GM10847 (cell line): ENCODE measurements around the gene ZBTB7C.

Source experiments
- POLR2A ChIP-seq: IDR thresholded peaks from 2 replicates; pipeline ENCODE4 v1.6.1; 2011; ENCODE audit not compliant: insufficient read length; ENCODE audit errors: extremely low read depth

ZBTB7C gene

GRCh38 chr18:48011926-48012465 lies 397.2 kb downstream of the ZBTB7C start:
- no peak for TF ChIP-seq POLR2A

DNA sequence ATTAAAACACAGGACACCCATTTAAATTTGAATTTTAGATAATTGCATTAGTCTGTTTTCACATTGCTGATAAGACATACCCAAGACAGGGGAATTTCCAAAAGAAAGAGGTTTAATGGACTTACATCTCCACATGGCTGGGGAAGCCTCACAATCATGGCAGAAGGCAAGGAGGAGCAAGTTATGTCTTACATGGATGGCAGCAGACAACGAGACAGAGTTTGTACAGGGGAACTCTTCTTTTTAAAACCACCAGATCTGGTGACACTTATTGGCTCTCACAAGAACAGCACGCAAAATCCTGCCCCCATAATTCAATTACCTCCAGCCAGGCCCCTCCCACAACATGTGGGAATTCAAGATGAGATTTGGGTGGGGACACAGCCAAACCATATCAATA lies 398.9 kb downstream of the ZBTB7C start:
- no peak for TF ChIP-seq POLR2A

- no peak for TF ChIP-seq POLR2A
Measured at GRCh38 chr18:48009116-48009745, 400.0 kb downstream of the ZBTB7C start.

DNA sequence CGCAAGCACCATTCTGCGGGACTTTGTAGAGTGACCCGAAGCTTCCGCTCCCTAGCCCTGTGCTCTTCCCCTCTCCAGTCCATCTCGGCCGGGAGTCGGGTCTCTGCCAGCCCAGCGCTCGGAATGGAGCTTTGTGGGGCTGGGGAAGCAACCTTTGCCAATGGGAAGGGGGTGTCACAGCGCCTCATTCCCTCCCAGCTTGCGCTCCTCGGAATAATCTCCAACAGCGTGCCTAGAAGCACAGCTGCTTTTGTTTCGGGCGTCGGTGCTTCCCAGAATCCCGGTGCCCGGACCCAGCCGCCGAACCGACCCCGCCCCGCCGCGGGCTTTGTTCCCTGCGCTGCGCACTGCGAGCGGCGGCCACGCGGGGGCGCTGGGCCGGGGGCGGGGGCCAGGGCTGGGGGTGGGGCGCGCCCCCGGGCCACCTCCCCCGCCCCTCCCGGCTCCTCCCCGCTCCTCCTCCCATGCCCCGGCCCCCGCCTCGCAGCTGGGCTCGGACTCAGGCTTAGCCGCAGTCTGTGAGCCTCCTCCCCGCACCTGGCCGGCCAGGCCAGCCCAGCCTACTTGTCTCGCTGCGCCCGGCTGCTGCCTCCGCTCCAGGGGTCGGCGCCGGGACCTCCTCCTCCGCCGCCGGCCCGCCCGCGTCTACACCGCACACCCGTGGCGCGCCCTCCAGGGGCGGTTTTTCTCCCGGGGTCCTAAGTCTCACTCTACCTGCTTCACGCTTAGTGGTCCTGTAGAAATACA lies 401.1 kb downstream of the ZBTB7C start:
- TF ChIP-seq POLR2A: no peak

- no peak for TF ChIP-seq POLR2A
Measured at GRCh38 chr18:48007381-48007780, 401.8 kb downstream of the ZBTB7C start.

GRCh38 chr18:48006415-48007175 lies 402.6 kb downstream of the ZBTB7C start:
- TF ChIP-seq POLR2A: no peak

GRCh38 chr18:48004577-48004976 lies 404.6 kb downstream of the ZBTB7C start:
- TF ChIP-seq POLR2A: no peak

- no peak for TF ChIP-seq POLR2A
Measured at GRCh38 chr18:48003426-48004349, 405.5 kb downstream of the ZBTB7C start.

DNA sequence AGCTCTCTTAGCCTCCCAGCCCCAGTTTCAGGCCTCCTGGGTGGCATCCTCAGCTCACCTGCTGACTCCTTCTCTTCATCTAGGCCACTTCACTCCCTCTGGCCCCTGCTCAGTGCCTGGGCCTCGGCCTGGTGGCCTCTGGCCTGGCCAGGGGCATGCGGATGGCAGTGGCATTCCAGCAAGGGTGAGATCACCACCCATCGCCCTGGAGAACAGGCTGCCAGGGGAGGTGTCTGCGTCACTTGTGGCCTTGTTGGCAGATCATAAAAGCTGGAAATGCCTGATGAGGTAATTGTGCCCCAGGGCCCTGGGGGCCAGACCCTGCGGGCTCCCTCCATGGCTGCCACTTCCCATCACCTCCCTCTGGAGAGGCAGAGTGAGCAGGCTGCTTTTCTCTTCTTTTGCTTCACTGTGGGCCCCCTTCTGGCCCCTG lies 406.2 kb downstream of the ZBTB7C start:
- TF ChIP-seq POLR2A: no peak

GRCh38 chr18:48000701-48001100 lies 408.5 kb downstream of the ZBTB7C start:
- no peak for TF ChIP-seq POLR2A

DNA sequence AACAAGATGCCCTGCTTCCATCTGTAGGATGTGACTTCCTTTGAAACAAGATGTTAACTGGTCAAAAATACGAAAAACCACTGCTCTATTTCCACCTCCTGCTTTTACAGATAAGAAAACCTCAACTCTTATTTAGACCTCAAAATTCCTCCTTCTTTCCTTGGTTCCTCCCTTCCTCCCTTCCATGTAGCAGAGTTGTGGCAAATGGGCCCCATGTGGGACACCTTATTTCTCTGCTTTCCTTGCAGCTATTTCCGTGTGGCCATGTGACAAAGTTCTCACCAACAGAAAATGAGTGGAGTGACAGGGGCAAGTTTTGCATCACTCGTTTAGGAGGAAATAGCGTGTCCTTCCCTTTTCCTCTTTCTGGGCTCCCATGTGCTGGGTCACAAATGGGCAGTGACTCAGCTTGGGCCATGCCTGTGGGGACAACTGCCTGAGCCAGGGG lies 409.4 kb downstream of the ZBTB7C start:
- TF ChIP-seq POLR2A: no peak

DNA sequence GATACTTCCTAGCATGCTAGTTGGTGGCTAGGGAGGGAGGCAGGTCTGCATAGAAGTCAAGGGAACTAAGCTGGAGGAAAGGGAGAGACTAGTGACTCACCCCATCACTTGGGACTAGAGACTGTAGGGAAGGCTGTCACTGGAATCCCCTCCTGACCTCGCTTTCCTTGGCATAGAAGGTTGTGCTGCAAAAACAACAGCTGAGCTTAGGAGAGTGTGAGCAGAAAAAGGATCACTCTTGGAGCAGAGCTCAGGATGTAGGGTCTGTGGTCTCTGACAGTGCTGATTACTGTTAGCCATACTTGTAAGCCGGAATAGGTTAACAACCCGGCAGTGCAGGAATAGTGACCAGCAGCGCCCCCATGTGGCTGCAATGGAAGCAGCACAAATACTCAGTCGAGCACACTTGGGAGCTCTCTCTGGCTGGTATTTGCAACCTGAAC lies 411.8 kb downstream of the ZBTB7C start:
- no peak for TF ChIP-seq POLR2A

DNA sequence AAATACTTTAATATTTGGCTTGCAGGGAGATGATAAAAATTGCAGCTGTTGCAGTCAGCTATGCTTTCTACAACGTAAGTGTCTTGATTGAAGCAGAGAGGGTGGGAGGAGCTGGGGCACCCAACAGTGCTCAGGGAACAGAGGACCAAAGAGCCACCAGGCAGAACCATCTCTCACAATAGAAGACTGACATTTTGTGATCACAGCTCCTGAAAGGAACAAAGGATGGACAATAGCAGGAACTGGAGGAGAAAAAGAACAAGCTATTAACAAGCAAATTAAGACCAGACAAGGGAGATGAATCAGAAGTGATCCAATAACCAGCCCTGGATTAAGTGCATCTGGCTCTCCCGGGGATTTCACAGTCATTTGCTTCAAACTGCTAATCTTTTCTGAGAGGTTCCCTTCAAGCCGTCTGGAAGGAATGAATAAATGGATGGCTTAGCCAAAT lies 413.1 kb downstream of the ZBTB7C start:
- no peak for TF ChIP-seq POLR2A

GRCh38 chr18:47995654-47996053 lies 413.5 kb downstream of the ZBTB7C start:
- no peak for TF ChIP-seq POLR2A

GRCh38 chr18:47993409-47993808 lies 415.8 kb downstream of the ZBTB7C start:
- TF ChIP-seq POLR2A: no peak

GRCh38 chr18:47992976-47993375 lies 416.2 kb downstream of the ZBTB7C start:
- TF ChIP-seq POLR2A: no peak
